GM23338 (cell line): ENCODE results near the gene DLG2. TPM values are rescaled to one million over a fixed set of nuclear protein-coding genes. Genes with fewer than 3 reads are reported as not detected.

Experiments used
- ATAC-seq: fragments of 200-7000 bp; cut with Tn5 transposase; 3 replicates; pipeline ENCODE4 v1.9.1; 2020
- DNase-seq: peaks from one replicate; pipeline ENCODE4 v3.0.0-alpha.2; 2015; ENCODE audit warnings: low spot score
- H2AFZ ChIP-seq: fragments of 200-600 bp; sonication (generic); 2 replicates; pipeline ENCODE4 v1.8.0; 2016; ENCODE audit warnings: antibody characterized with exemption, mild to moderate bottlenecking, moderate library complexity
- H3F3A ChIP-seq: fragments of 200-600 bp; sonication (generic); replicated peaks from 2 replicates; pipeline ENCODE4 v1.8.0; 2017; ENCODE audit warnings: antibody characterized with exemption, mixed run types, low read depth
- H3K27ac ChIP-seq: fragments of 200-600 bp; sonication (generic); 2 replicates; pipeline ENCODE4 v1.6.1; 2016; ENCODE audit warnings: low read depth
- H3K27me3 ChIP-seq: fragments of 200-600 bp; sonication (generic); 2 replicates; pipeline ENCODE4 v1.8.0; 2016; ENCODE audit warnings: mild to moderate bottlenecking, mixed run types, moderate library complexity; ENCODE audit not compliant: insufficient read depth
- H3K36me3 ChIP-seq: fragments of 200-600 bp; sonication (generic); 2 replicates; pipeline ENCODE4 v1.8.0; 2016; ENCODE audit warnings: mild to moderate bottlenecking; ENCODE audit not compliant: insufficient read depth
- H3K4me1 ChIP-seq: fragments of 200-600 bp; sonication (generic); 2 replicates; pipeline ENCODE4 v1.8.0; 2016; ENCODE audit warnings: mild to moderate bottlenecking, moderate library complexity; ENCODE audit not compliant: insufficient read depth
- H3K4me2 ChIP-seq: fragments of 200-600 bp; sonication (generic); 2 replicates; pipeline ENCODE4 v1.7.1; 2017; ENCODE audit warnings: mixed run types
- H3K4me3 ChIP-seq: fragments of 200-600 bp; sonication (generic); 2 replicates; pipeline ENCODE4 v1.6.1; 2016; ENCODE audit warnings: mixed run types
- H3K79me2 ChIP-seq: fragments of 200-600 bp; sonication (generic); replicated peaks from 2 replicates; pipeline ENCODE4 v1.8.0; 2017; ENCODE audit warnings: mild to moderate bottlenecking; ENCODE audit not compliant: insufficient read depth
- H3K9me2 ChIP-seq: fragments of 200-600 bp; sonication (generic); 2 replicates; pipeline ENCODE4 v1.8.0; 2017; ENCODE audit not compliant: insufficient read depth
- H4K20me1 ChIP-seq: fragments of 200-600 bp; sonication (generic); replicated peaks from 2 replicates; pipeline ENCODE4 v1.8.0; 2017; ENCODE audit warnings: mild to moderate bottlenecking; ENCODE audit not compliant: insufficient read depth
- H3K27ac Mint-ChIP-seq: 2 replicates; pipeline ENCODE4 v1.8.0; 2020; ENCODE audit warnings: inconsistent platforms, mild to moderate bottlenecking, moderate library complexity, mixed read lengths
- H3K27me3 Mint-ChIP-seq: 3 replicates; pipeline ENCODE4 v1.8.0; 2022; ENCODE audit warnings: low read depth, mild to moderate bottlenecking, moderate library complexity, mixed read lengths, inconsistent platforms; ENCODE audit not compliant: insufficient read depth, poor library complexity
- H3K36me3 Mint-ChIP-seq: 3 replicates; pipeline ENCODE4 v1.8.0; 2021; ENCODE audit warnings: low read depth, mild to moderate bottlenecking, inconsistent platforms, moderate library complexity, mixed read lengths
- H3K4me1 Mint-ChIP-seq: 3 replicates; pipeline ENCODE4 v1.8.0; 2020; ENCODE audit warnings: mild to moderate bottlenecking, inconsistent platforms, mixed read lengths
- H3K4me3 Mint-ChIP-seq: 3 replicates; pipeline ENCODE4 v1.8.0; 2021; ENCODE audit warnings: moderate library complexity, mild to moderate bottlenecking, inconsistent platforms, mixed read lengths
- H3K9me3 Mint-ChIP-seq: 3 replicates; pipeline ENCODE4 v1.8.0; 2020; ENCODE audit warnings: moderate library complexity, mild to moderate bottlenecking, inconsistent platforms, mixed read lengths
- CREB1 ChIP-seq: fragments of 250-450 bp; sonication (Bioruptor Pico); IDR thresholded peaks from 2 replicates; pipeline ENCODE4 v1.5.0; 2020; ENCODE audit warnings: low read depth, mild to moderate bottlenecking, moderate library complexity
- POLR2AphosphoS5 ChIP-seq: IDR thresholded peaks from 2 replicates; pipeline ENCODE4 v1.6.1; 2016; ENCODE audit warnings: antibody characterized with exemption, low read depth
- STAT1 ChIP-seq: IDR thresholded peaks from one replicate; pipeline ENCODE4 v1.6.1; 2016; ENCODE audit warnings: antibody characterized with exemption; ENCODE audit not compliant: unreplicated experiment
- polyA plus RNA-seq: library from polyadenylated mRNA; unstranded; fragments of >200 nt; fragmentation: Nextera tagmentation; extraction: Ambion mirVana; gene quantifications from 2 replicates; pipeline ENCODE4 v1.2.1, GENCODE V29; 2016
- total RNA-seq: library from RNA; depleted of rRNA; stranded (reverse); fragments of >200 nt; shearing (Covaris generic); gene quantifications from 2 replicates; pipeline ENCODE4 v1.2.3, GENCODE V29; 2014
- TF ChIP-seq, protein P1 (sequence below): fragments of 250-450 bp; sonication (Bioruptor Pico); IDR thresholded peaks from 2 replicates; pipeline ENCODE4 v1.5.0; 2020; ENCODE audit warnings: mild to moderate bottlenecking, moderate library complexity

DLG2 gene
- total and polyA plus RNA-seq, 2 experiments from 2014 or later = 19.8 to 21.5 TPM

DNA sequence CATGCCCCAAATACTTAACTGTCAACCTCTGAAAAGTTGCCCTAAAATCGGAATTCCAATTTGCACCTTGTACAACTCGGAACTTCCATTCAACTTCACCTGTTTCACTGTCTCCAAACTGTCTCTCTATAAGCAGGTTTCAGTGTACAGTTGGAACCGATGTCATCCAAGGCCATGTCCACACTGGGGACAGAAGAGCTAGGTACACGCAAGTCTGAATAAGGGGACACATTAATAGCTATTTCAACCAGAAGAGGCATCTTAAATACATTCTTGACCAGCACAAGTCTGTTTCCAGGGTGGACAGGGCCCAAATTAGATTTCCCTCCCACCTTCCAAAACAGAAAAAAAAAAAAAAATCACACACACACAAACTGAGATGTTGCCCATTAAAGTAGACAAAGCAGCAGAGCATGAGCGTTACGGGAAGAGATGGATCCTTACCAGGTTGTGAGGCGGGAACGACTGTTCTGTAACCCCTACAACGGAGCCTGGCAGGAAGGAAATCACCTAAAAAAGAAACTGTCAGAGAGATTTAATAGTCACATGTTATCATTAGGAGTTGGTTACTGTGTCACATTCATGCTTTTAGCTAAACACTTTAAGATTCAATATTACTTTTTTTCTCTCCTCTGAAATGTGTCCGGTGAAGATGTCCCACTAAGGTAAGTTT, 36.1 kb upstream of the DLG2 start:
- DNase-seq (no peak), ATAC-seq (no peak)
- peak overlapping the region; percentile 99 for H3K27ac Mint-ChIP-seq
- H3K9me3 Mint-ChIP-seq = no peaks in the 10 kb centered on the region
- H3K27me3 Mint-ChIP-seq = peaks cover 13% of the 10 kb centered on the region
- Histone ChIP-seq H3K27me3 (no peaks in the 10 kb centered on the region), H3K36me3 (peaks cover 17% of the 10 kb centered on the region; the same call in 1 of the 2 replicates), H3K4me1 (0 out of 2 replicates have a peak, but pooled peaks cover 3% of the 10 kb centered on the region), H3K9me2 (no peaks in the 10 kb centered on the region), H3K79me2 (peaks cover 65% of the 10 kb centered on the region), H3F3A (no peaks in the 10 kb centered on the region), H4K20me1 (peaks cover 30% of the 10 kb centered on the region), H3K4me2 (peak overlapping the region; percentile 91), H2AFZ (no peak overlapping the region), H3K27ac (no peak overlapping the region), H3K4me3 (peak overlapping the region; percentile 74)
- peaks cover 54% of the 10 kb centered on the region for H3K36me3 Mint-ChIP-seq
- peak overlapping the region; percentile 100 for H3K4me3 Mint-ChIP-seq
- no peak for TF ChIP-seq CREB1 (CRISPR knock-in tag)
- 0 out of 2 replicates have a peak, but pooled peaks have one; percentile 18 for TF ChIP-seq POLR2AphosphoS5
- TF ChIP-seq, protein P1, sequence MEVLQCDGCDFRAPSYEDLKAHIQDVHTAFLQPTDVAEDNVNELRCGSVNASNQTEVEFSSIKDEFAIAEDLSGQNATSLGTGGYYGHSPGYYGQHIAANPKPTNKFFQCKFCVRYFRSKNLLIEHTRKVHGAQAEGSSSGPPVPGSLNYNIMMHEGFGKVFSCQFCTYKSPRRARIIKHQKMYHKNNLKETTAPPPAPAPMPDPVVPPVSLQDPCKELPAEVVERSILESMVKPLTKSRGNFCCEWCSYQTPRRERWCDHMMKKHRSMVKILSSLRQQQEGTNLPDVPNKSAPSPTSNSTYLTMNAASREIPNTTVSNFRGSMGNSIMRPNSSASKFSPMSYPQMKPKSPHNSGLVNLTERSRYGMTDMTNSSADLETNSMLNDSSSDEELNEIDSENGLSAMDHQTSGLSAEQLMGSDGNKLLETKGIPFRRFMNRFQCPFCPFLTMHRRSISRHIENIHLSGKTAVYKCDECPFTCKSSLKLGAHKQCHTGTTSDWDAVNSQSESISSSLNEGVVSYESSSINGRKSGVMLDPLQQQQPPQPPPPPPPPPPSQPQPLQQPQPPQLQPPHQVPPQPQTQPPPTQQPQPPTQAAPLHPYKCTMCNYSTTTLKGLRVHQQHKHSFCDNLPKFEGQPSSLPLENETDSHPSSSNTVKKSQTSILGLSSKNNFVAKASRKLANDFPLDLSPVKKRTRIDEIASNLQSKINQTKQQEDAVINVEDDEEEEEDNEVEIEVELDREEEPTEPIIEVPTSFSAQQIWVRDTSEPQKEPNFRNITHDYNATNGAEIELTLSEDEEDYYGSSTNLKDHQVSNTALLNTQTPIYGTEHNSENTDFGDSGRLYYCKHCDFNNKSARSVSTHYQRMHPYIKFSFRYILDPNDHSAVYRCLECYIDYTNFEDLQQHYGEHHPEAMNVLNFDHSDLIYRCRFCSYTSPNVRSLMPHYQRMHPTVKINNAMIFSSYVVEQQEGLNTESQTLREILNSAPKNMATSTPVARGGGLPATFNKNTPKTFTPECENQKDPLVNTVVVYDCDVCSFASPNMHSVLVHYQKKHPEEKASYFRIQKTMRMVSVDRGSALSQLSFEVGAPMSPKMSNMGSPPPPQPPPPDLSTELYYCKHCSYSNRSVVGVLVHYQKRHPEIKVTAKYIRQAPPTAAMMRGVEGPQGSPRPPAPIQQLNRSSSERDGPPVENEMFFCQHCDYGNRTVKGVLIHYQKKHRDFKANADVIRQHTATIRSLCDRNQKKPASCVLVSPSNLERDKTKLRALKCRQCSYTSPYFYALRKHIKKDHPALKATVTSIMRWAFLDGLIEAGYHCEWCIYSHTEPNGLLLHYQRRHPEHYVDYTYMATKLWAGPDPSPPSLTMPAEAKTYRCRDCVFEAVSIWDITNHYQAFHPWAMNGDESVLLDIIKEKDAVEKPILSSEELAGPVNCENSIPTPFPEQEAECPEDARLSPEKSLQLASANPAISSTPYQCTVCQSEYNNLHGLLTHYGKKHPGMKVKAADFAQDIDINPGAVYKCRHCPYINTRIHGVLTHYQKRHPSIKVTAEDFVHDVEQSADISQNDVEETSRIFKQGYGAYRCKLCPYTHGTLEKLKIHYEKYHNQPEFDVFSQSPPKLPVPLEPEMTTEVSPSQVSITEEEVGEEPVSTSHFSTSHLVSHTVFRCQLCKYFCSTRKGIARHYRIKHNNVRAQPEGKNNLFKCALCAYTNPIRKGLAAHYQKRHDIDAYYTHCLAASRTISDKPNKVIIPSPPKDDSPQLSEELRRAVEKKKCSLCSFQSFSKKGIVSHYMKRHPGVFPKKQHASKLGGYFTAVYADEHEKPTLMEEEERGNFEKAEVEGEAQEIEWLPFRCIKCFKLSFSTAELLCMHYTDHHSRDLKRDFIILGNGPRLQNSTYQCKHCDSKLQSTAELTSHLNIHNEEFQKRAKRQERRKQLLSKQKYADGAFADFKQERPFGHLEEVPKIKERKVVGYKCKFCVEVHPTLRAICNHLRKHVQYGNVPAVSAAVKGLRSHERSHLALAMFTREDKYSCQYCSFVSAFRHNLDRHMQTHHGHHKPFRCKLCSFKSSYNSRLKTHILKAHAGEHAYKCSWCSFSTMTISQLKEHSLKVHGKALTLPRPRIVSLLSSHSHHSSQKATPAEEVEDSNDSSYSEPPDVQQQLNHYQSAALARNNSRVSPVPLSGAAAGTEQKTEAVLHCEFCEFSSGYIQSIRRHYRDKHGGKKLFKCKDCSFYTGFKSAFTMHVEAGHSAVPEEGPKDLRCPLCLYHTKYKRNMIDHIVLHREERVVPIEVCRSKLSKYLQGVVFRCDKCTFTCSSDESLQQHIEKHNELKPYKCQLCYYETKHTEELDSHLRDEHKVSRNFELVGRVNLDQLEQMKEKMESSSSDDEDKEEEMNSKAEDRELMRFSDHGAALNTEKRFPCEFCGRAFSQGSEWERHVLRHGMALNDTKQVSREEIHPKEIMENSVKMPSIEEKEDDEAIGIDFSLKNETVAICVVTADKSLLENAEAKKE (CRISPR knock-in tag) = no peak
- no peak for TF ChIP-seq STAT1
- H3K4me1 Mint-ChIP-seq = peaks cover 25% of the 10 kb centered on the region
